HG02938 (cell line): ENCODE measurements around the gene TREML1.
"Not testable (repeated sequence)": the region's sequence is repeated elsewhere in the genome, so short reads cannot be mapped to it uniquely, and the experiment has no call there.

Source experiments
- ATAC-seq: cut with Tn5 transposase; IDR thresholded peaks from one replicate; pipeline ENCODE4 v1.9.1; 2021; ENCODE audit warnings: mild to moderate bottlenecking, moderate library complexity; ENCODE audit not compliant: unreplicated experiment

Gene TREML1

GRCh38 chr6:41153451-41153850 is 696 bp downstream of the TREML1 start:
- no peak for ATAC-seq

GRCh38 chr6:41150671-41151070 is 3.5 kb downstream of the TREML1 start:
- no peak for ATAC-seq

GRCh38 chr6:41147917-41148316 is 6.2 kb downstream of the TREML1 start:
- no peak for ATAC-seq

- no peak for ATAC-seq
Observed at GRCh38 chr6:41136911-41137310, 17.2 kb downstream of the TREML1 start.

- no peak for ATAC-seq
Observed at GRCh38 chr6:41135062-41135832, 18.9 kb downstream of the TREML1 start.

GRCh38 chr6:41132254-41132653 is 21.9 kb downstream of the TREML1 start:
- ATAC-seq: no peak

- no peak for ATAC-seq
Observed at GRCh38 chr6:41125282-41125681, 28.9 kb downstream of the TREML1 start.

GRCh38 chr6:41122918-41123317 is 31.2 kb downstream of the TREML1 start:
- ATAC-seq: no peak

GRCh38 chr6:41122373-41122772 is 31.8 kb downstream of the TREML1 start:
- ATAC-seq: no peak

- ATAC-seq: no peak
Observed at GRCh38 chr6:41120058-41120457, 34.1 kb downstream of the TREML1 start.

GRCh38 chr6:41119508-41119907 is 34.6 kb downstream of the TREML1 start:
- ATAC-seq: no peak

GRCh38 chr6:41115027-41115426 is 39.1 kb downstream of the TREML1 start:
- ATAC-seq: not testable (repeated sequence)

- ATAC-seq: no peak
Observed at GRCh38 chr6:41111017-41111416, 43.1 kb downstream of the TREML1 start.

GRCh38 chr6:41103847-41104246 is 50.3 kb downstream of the TREML1 start:
- no peak for ATAC-seq

- ATAC-seq: no peak
Observed at GRCh38 chr6:41100871-41101287, 53.3 kb downstream of the TREML1 start.
